ENCODE results near the gene SREK1.

DNA sequence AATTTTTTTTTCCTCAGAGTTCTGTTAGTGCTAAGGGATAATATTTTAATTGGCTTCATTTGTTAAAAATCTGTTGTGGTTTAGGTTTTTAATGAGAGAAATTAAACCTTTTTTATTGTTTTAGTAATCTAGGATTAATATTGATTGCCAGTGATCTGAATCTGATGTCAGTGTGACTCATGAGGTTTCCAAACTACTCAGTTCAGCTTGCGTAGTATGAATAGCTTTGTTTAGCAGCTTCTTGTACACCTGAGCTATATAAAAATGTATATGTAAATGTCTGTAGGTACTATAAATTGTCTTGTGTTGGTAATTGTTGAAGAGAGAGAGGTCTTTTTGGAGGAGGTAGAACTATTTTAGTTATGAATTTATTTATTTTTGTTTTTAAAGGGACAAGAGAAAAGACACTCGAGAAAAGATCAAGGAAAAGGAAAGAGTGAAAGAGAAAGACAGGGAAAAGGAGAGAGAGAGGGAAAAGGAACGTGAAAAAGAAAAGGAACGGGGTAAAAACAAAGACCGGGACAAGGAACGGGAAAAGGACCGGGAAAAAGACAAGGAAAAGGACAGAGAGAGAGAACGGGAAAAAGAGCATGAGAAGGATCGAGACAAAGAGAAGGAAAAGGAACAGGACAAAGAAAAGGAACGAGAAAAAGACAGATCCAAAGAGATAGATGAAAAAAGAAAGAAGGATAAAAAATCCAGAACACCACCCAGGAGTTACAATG lies 26.3 kb downstream of the SREK1 start:
- TF ChIP-seq, protein P1, sequence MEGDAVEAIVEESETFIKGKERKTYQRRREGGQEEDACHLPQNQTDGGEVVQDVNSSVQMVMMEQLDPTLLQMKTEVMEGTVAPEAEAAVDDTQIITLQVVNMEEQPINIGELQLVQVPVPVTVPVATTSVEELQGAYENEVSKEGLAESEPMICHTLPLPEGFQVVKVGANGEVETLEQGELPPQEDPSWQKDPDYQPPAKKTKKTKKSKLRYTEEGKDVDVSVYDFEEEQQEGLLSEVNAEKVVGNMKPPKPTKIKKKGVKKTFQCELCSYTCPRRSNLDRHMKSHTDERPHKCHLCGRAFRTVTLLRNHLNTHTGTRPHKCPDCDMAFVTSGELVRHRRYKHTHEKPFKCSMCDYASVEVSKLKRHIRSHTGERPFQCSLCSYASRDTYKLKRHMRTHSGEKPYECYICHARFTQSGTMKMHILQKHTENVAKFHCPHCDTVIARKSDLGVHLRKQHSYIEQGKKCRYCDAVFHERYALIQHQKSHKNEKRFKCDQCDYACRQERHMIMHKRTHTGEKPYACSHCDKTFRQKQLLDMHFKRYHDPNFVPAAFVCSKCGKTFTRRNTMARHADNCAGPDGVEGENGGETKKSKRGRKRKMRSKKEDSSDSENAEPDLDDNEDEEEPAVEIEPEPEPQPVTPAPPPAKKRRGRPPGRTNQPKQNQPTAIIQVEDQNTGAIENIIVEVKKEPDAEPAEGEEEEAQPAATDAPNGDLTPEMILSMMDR (IDR thresholded peaks at IDR 0.05; ENCODE audit: low read length), result no peak
- TF ChIP-seq EZH2 (optimal IDR thresholded peaks at IDR 0.05; ENCODE audit: low read depth, low read length) (no peak), EZH2phosphoT487 (IDR thresholded peaks at IDR 0.05; ENCODE audit: low read length) (no peak)
